Stimulated activated CD4-positive, alpha-beta T cell treated with anti-CD3 and anti-CD28 coated beads, Interleukin-15, amount 100 ng/mL, for 48 hours (primary cell): ENCODE results near the gene CACNA1C.

Experiments
- DNase-seq, 2 donors: peaks; one replicate each; pipeline ENCODE4 v3.0.0-alpha.2; 2020; ENCODE audit warnings: low read depth in 2 of 2

Gene CACNA1C

GRCh38 chr12:2642896-2643425 lies 590.2 kb downstream of the CACNA1C start:
- DNase-seq = no peak

DNA sequence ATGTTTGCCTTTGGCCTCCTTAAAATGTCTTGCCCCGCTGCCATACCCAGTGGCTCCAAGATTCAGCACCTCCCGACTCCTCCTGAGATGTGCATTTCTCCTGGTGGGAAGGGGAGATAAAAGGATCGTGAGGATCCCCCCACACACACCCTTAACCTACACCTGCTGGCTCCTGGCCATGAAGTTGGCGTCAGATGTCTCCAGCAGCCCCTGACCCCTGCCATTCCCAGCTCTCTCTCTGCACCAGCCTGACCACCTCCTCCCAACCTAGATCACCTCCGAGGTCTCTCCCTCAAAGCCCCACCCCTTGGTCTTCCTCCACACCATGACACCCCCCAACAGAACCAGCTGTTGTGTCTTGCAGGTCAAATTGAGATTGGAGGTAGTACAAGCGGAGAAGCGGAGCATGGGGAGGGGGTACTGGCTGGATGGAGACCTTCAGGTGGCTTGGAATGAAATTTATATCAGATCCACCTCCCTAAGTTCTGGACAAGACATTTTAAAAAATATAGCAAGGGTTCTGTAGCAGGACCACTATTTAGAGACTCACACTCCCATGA lies 590.9 kb downstream of the CACNA1C start:
- no peak for DNase-seq

DNA sequence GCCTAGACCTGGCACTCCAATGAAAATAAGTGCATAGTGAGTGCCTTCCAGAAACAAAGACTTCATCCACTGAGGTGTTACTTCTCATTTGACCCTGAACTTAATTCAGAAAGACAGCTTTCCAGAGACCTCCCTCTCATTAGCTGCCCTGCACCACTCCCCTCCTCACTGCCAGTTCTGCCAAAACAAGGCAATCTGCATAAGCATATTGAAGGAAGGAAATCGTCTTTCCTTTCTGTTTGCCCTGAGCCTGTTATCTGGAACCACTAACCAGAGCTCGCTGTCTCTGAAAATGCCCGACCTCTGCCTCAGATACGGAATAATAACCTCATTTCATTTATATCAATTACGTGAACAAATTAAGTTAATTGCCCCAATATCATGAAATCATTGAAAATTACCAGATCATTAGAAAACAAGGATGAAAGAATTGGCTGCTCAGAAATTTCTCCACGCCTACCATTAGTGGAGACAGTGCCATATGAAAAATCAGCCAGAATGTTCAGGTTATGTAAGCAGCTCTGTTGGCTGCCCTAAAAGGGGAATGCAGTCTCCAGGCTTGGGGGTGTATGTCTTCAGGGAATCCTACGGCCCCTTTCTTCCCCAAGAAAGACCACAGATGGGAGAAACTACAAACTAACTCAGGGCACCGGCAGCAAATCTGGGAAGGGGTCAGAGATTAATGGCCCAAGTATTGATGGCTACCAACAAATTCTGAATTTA lies 592.1 kb downstream of the CACNA1C start:
- no peak for DNase-seq

DNA sequence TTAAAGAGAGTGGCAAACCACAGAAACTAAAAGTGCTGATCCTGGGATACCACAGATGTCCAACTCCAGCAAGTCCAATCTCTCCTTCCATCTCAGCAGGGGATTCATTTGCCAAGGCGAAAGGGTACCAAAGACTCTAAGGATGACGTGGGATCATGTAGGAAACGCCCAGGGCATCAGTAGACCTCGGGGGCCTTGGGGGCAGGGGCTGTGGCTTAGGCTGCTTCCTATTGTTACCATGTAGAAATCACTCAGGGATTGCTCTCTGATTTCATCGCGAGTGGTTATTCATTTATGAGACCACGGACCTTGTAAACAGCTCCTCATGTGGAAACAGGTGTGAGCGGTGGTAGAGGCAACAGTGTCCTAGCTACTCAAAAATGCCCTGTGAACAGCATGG lies 592.7 kb downstream of the CACNA1C start:
- DNase-seq = no peak

DNA sequence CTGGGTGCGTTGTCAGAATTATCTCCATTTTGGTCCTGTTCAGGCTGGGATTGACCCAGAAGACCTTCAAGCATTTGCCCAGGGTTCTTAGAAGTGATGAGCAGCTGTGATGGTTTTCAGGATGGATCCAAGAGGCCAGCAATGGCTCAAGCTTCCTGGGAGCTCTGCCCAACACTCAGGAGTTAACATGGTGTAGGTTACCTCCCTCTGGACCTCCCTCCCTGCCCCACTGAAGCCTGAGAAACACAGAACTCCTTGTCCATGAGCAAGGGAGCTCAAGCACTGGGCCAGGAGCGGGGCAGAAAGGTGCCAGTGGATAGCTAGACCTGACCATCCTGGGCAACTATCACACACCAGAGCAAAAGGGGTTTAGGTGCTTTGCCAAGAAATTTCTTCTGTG lies 593.6 kb downstream of the CACNA1C start:
- DNase-seq = no peak

GRCh38 chr12:2647186-2647585 lies 594.4 kb downstream of the CACNA1C start:
- no peak for DNase-seq

GRCh38 chr12:2648406-2648805 lies 595.6 kb downstream of the CACNA1C start:
- DNase-seq = no peak

- DNase-seq = no peak
Observed at GRCh38 chr12:2649201-2650030, 596.6 kb downstream of the CACNA1C start.

DNA sequence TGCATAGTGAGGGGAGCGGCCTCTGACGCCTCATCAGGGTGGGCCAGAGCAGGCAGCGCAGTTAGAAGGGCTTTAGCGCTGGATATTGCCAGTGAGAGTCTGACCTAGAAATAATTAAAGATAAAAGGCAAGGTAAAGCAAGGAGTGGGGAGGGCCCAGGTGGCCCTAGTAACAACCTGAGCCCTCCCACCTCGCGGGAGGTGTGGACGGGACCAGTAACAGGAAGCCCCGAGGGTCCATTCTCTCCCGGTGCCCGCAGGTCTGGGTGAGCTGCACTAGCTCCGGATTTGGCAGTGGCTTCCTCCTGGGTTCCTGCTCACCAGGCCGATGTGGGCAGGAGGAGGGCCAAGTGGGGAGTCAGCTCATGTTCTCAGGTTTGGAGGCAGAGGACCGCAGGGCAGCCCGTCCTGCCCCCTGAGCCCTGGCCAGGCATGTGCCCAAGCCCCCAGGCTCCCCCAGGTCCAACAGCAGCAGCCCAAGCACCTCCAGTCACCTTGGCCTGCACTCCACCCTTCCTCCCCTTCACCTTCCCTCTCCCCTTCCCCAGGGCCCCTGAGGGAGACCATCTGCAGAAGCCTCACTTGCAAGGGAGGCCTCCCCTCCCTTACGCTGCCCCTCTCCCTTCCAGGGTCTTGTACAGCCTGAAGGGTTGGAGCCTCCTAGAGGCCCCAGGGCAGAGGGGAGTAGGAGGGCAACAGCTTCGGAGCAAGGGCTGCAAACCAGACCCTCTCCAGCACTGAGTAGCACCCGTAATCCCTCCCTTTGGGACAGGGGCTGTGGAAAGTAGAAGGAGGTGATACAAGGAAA lies 597.7 kb downstream of the CACNA1C start:
- no peak for DNase-seq

- DNase-seq = no peak
Observed at GRCh38 chr12:2651068-2651965, 598.5 kb downstream of the CACNA1C start.

DNA sequence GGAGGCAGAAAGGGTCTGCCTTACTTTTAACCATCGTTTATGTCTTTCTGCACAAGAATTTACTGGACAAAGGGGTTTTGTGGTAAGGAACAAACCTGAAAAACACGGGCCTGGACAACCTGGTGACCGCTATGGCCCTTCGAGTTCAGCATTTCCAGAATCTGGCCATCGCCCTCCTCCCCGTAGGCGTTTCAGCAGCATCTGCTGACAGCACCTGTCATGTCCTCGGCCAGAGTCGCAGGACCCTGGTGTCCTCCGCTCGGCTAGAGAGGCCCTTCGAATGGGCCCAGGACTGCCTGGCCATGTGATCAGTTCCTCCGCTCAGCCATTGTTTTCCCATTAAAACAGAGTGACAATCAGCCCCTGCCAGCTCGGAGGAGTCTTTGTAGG lies 599.2 kb downstream of the CACNA1C start:
- no peak for DNase-seq

DNA sequence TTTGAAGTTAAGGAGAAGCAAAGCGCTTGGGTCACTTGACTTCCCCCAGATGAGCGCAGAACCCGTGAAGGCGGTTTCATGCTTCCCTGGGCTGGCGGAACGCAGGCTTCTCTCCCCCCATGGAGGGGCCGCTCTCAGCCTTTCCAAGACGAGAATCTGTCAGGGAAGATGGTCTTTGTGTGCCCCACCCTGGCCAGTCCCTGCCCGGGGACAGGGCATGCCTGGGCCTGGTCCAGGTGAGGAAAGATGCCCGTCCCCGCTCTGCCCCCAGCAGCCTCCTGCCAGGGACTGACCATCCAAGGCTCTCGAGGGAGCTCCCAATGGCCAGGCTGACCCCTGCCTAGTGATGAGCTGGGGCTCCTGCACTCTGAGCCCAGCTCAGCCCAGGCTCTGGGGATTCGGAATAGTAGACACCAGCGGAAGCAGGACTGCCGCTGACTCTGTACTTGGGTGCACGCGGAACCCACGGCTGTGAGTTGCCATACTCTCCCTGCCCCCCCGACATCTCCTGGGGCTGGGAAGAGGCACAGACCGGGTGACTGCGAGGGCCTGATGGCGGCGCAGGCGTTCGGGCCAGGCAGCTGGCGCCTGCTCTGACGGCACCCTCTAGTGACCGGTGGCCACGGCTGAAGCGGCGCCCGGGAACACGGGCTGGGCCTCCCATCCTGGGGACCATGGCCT lies 599.8 kb downstream of the CACNA1C start:
- no peak for DNase-seq

GRCh38 chr12:2653461-2653965 lies 600.7 kb downstream of the CACNA1C start:
- no peak for DNase-seq

GRCh38 chr12:2654311-2654710 lies 601.5 kb downstream of the CACNA1C start:
- no peak for DNase-seq

GRCh38 chr12:2654741-2655140 lies 602.0 kb downstream of the CACNA1C start:
- DNase-seq = no peak

DNA sequence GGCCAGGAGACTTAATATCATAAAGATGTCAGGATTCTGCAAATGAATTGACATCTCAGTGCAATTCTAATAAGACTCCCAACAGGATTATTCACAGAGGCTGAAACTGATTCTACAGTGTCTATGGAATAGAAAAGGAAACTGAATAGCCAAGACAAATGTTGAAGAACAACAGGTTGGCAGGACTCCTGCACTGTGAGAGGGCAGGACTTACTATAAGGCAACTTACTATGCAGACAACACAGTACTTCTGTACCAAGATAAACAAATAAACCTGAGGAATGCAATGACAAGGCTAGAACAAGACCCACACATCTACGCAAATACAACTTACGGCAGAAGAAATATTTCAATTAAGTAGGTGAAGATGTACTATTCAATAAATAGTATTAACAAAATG lies 609.7 kb downstream of the CACNA1C start:
- no peak for DNase-seq

- no peak for DNase-seq
Observed at GRCh38 chr12:2664721-2665577, 612.2 kb downstream of the CACNA1C start.

GRCh38 chr12:2666411-2666810 lies 613.6 kb downstream of the CACNA1C start:
- no peak for DNase-seq

- DNase-seq = no peak
Observed at GRCh38 chr12:2666846-2667245, 614.1 kb downstream of the CACNA1C start.
